DND-41 (cell line): ENCODE measurements around the gene PRRT1B.

ENCODE experiments used
- ATAC-seq: fragments of 200-7000 bp; cut with Tn5 transposase; 3 replicates; pipeline ENCODE4 v1.9.1; 2021; ENCODE audit warnings: low read depth; ENCODE audit not compliant: insufficient read depth
- DNase-seq: peaks from one replicate; pipeline ENCODE4 v3.0.0-alpha.2; 2020
- H2AFZ ChIP-seq: 2 replicates; pipeline ENCODE4 v1.6.0; 2012; ENCODE audit warnings: low read depth, low read length
- H3K27ac ChIP-seq: 2 replicates; pipeline ENCODE4 v1.5.1; 2012; ENCODE audit warnings: low read length, inconsistent platforms
- H3K27me3 ChIP-seq: fragments of 200-600 bp; sonication (generic); 2 replicates; pipeline ENCODE4 v1.6.0; 2012; ENCODE audit warnings: low read length, mild to moderate bottlenecking, inconsistent platforms; ENCODE audit not compliant: insufficient read depth, poor library complexity
- H3K36me3 ChIP-seq: 2 replicates; pipeline ENCODE4 v1.5.1; 2012; ENCODE audit warnings: low read length, inconsistent platforms; ENCODE audit not compliant: insufficient read depth
- H3K4me1 ChIP-seq: 2 replicates; pipeline ENCODE4 v1.5.1; 2012; ENCODE audit warnings: mild to moderate bottlenecking, low read length; ENCODE audit not compliant: insufficient read depth
- H3K4me2 ChIP-seq: 2 replicates; pipeline ENCODE4 v1.6.0; 2012; ENCODE audit warnings: mild to moderate bottlenecking, moderate library complexity, low read length, inconsistent platforms; ENCODE audit not compliant: insufficient read depth
- H3K4me3 ChIP-seq, 2 experiments: fragments of 200-600 bp in 1 of 2; shearing (Covaris generic) in 1 of 2; 2 replicates each; pipeline ENCODE4 v1.5.1; 2012 to 2016; ENCODE audit warnings: inconsistent platforms in 2 of 2, low read length in 2 of 2, mild to moderate bottlenecking in 2 of 2, low read depth in 1 of 2, moderate library complexity in 1 of 2
- H3K79me2 ChIP-seq: 2 replicates; pipeline ENCODE4 v1.6.0; 2012; ENCODE audit warnings: low read length, inconsistent platforms; ENCODE audit not compliant: insufficient read depth
- H3K9ac ChIP-seq: 2 replicates; pipeline ENCODE4 v1.6.0; 2012; ENCODE audit warnings: low read depth, mild to moderate bottlenecking, inconsistent platforms, low read length, moderate library complexity
- H3K9me3 ChIP-seq: 2 replicates; pipeline ENCODE4 v1.5.1; 2012; ENCODE audit warnings: low read length, moderate library complexity, mild to moderate bottlenecking, inconsistent platforms; ENCODE audit not compliant: insufficient read depth, severe bottlenecking
- H4K20me1 ChIP-seq: 2 replicates; pipeline ENCODE4 v1.6.0; 2012; ENCODE audit warnings: low read length; ENCODE audit not compliant: insufficient read depth
- CTCF ChIP-seq: IDR thresholded peaks from 2 replicates; pipeline ENCODE4 v1.5.1; 2012; ENCODE audit warnings: borderline replicate concordance, low read length, moderate library complexity, mild to moderate bottlenecking; ENCODE audit not compliant: poor library complexity, severe bottlenecking; ENCODE audit errors: extremely low read depth
- EZH2 ChIP-seq: IDR thresholded peaks from 3 replicates; pipeline ENCODE4 v1.6.1; 2012; ENCODE audit warnings: borderline replicate concordance, low read depth, mild to moderate bottlenecking, moderate library complexity, low read length, inconsistent platforms; ENCODE audit not compliant: severe bottlenecking

Gene PRRT1B

DNA sequence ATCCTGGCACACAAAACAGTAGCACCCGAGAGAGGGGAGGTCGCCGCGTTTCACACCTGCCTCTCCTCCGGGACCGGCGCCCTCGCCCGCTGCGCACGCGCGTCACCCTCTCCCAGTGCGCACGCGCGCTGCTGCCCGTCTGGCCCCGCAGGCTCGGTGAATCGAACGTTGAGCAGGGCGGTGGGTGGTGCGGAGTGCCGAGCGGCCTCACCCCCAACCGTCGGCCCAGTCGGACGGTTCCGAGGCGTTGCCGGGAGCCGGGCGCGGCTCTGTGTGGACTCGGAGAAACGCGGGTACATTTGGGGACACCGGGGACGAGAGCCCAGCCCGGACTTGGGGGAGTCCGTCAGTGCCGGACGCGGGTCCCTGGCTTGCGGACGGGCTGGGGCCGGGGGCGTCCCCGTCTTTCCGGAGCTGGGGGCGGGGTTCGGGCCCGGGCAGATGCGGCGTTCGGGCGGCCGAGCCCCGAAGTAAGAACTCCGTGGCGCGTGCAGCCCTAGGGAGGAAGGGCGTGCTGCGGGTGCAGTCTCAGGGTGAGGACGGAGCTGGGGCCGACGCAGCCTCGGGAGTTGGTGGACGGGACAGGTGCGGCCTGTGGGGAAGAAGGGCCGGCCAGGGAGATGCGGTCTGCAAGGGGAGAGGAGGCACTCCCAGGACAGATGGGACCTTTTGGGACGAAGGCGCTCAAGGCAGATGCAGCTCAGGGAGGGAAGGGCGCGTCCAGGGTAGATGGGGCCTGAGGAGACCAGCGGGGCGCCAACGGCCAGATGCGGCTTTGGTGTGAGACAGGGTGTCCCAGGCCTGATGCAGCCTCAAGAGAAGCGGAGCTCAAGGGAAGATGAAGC, 42.3 kb upstream of the PRRT1B start, which contains the start of gene POMT1:
POMT1 (plus strand) TSS at position 138 of the 845 bp plus-strand sequence. CDS start 1,301 bp downstream, outside the sequence.
- no peaks in the 10 kb centered on the region for H3K27me3 ChIP-seq
- H3K27ac ChIP-seq = peak within 1 kb of the TSS; percentile 73
- H3K4me2 ChIP-seq = peak within 1 kb of the TSS; percentile 99
- H3K36me3 ChIP-seq = peaks cover 30% of the 10 kb centered on the region
- peak; percentile 80 for ATAC-seq
- DNase-seq = peak; percentile 90
- TF ChIP-seq CTCF (no peak), EZH2 (no peak)
- H3K4me3 ChIP-seq = peak within 1 kb of the TSS; percentile 65 to 96
- H3K9ac ChIP-seq = peak within 1 kb of the TSS; percentile 90
- no peaks in the 10 kb centered on the region for H3K9me3 ChIP-seq
- peaks cover 24% of the 10 kb centered on the region for H3K79me2 ChIP-seq
- H4K20me1 ChIP-seq = peaks cover 6% of the 10 kb centered on the region; the same call in 1 of the 2 replicates
- peaks cover 55% of the 10 kb centered on the region for H3K4me1 ChIP-seq
- H2AFZ ChIP-seq = peak within 1 kb of the TSS; percentile 90

DNA sequence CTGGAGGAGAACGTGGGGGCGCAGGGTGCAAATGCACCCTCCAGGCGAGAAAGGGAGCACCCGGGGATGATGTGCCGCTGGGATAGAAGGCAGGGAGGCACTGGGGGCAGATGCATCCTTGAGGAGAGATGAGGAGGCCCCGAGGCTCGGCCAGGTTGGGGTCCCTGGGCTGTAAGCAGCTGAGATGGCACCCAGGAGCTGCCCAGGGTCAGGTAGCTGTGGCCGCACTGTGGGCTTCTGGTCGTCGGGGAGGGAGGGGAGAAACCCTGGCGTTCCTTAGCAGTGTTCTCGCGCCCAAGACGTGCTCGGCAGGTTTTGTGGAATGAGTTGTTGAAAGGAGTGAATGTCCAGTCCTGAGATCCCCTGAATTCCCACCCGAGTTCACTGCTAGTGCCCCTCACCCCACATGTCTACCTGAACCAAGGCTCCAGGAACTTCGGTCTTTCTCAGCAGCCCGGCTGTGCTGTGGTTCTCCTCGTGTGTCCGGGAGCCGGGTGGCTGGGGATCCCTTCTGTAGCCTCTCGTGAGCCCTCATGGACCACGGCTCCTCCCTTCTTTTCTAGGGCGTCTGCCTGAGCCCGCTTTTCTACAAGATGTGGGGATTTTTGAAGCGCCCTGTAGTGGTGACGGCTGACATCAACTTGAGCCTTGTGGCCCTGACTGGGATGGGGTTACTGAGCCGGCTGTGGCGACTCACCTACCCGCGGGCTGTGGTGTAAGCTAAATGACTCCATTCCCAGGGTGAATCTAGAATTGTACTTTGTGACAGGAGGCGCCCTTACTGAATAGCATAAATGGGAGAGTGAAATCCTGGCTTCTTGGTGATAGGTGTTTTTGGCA, 41.5 kb upstream of the PRRT1B start:
- H3K36me3 ChIP-seq = peaks cover 22% of the 10 kb centered on the region
- ATAC-seq = no peak
- no peaks in the 10 kb centered on the region for H4K20me1 ChIP-seq
- peak overlapping the region; percentile 99 for H3K4me2 ChIP-seq
- peaks cover 24% of the 10 kb centered on the region for H3K79me2 ChIP-seq
- peaks cover 51% of the 10 kb centered on the region for H3K4me1 ChIP-seq
- H2AFZ ChIP-seq = peak overlapping the region; percentile 90
- TF ChIP-seq CTCF (no peak), EZH2 (no peak)
- peak overlapping the region; percentile 65 to 96; a peak in 3 of 4 replicates for H3K4me3 ChIP-seq
- H3K9me3 ChIP-seq = no peaks in the 10 kb centered on the region
- peak overlapping the region; percentile 90 for H3K9ac ChIP-seq
- H3K27me3 ChIP-seq = no peaks in the 10 kb centered on the region
- H3K27ac ChIP-seq = peak overlapping the region; percentile 73
- peak; percentile 35 for DNase-seq

DNA sequence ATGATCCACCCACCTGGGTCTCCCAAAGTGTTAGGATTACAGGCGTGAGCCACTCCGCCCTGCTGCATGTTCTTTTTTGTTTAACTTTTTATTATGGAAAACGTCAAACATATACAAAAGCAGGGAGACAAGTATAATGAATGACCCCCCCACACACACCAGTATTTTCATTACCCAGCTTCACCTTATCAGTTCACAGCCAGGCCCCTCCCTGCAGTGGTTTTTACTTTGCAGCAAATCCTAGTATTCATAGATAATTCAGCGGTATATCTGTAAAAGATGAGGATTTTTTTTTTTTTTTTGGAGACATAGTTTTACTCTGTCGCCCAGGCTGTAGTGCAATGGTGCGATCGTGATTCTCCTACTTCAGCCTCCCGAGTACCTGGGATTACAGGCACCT, 40.3 kb upstream of the PRRT1B start:
- Histone ChIP-seq H3K27ac (no peak overlapping the region), H3K9ac (no peak overlapping the region), H3K79me2 (peaks cover 24% of the 10 kb centered on the region), H4K20me1 (no peaks in the 10 kb centered on the region), H3K27me3 (no peaks in the 10 kb centered on the region), H2AFZ (no peak overlapping the region), H3K4me1 (peaks cover 40% of the 10 kb centered on the region), H3K4me3 (no peak overlapping the region), H3K4me2 (no peak overlapping the region), H3K9me3 (no peaks in the 10 kb centered on the region), H3K36me3 (peaks cover 19% of the 10 kb centered on the region)
- ATAC-seq = no peak
- TF ChIP-seq CTCF (no peak), EZH2 (no peak)
- DNase-seq = no peak
